Measurements from ENCODE around the gene SLC38A10.
A peak's percentile ranks its signal among the peaks of the same experiment; 100 is the strongest.

The SLC38A10 gene

DNA sequence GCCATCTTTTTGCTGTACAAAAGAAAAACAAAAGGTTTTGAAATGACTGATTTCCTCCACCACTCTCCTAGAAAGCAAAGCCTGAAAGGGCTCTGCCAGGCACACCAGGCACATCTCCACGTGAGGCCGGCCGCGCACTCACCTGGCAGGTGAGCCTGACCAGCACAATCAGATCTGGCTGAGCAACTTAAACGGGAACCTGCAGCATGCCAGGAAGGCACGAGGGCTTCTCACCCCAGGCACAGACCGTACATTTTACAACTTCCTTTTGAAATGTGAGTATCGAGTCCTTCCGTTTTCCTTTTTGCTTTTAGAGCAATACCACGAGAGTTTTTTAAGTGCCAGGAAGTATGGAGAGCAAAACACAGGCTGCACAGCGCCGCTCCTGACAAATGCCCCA lies 22.5 kb downstream of the SLC38A10 start:
- no peaks in the 10 kb centered on the region for H3K27me3 Mint-ChIP-seq
- no peaks in the 10 kb centered on the region for H3K9me3 Mint-ChIP-seq
- no peak overlapping the region for H3K4me3 Mint-ChIP-seq
- DNase-seq = no peak
- peak overlapping the region; percentile 13 for H3K27ac Mint-ChIP-seq
- peaks cover 4% of the 10 kb centered on the region for H3K4me1 Mint-ChIP-seq (ENCODE audit: low read depth)
- peaks cover 93% of the 10 kb centered on the region for H3K36me3 Mint-ChIP-seq (ENCODE audit: low read depth)

DNA sequence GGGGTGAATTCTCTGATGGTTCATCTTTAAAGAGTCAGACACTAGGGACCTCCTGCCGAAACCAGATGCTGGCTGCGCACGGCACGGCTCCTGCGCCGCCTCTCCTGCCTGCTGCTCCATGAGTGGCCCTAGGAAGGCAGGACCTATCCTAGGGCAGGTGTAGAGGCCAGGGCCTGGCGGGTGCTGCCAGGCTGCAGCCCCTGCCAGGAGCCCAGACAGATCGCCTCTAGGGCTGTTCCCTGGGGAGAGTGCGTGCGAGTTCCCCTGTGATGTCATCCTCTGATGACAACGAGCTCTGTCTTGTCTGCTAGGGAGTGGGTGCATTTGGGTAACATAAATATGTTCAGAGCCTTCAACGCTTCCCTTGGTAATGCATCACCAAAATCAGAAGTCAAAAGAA lies 23.9 kb downstream of the SLC38A10 start:
- Mint-ChIP-seq H3K9me3 (no peaks in the 10 kb centered on the region), H3K4me3 (no peak overlapping the region), H3K4me1 (ENCODE audit: low read depth) (peaks cover 6% of the 10 kb centered on the region), H3K27ac (no peak overlapping the region), H3K27me3 (no peaks in the 10 kb centered on the region), H3K36me3 (ENCODE audit: low read depth) (peaks cover 90% of the 10 kb centered on the region)
- no peak for DNase-seq

DNA sequence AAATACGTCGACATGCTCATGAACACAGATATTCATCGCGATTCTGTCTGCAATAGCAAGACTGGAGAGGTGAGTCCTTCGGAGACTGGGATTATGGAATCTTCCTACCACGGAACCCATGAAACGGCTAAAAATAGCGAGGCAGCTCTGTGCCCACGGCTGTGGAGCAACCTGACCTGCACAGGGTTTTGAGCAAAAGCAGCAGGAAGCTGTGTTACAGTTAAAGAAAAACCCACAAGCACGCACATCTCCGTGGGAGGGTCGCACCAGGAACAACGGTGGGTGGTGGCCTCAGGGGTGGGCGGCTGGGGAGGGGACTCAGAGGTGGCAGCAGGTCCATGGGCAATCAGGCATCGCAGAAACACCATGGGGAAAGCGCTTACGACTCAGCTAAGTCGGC lies 24.8 kb downstream of the SLC38A10 start:
- Mint-ChIP-seq H3K27me3 (no peaks in the 10 kb centered on the region), H3K9me3 (no peaks in the 10 kb centered on the region), H3K4me1 (ENCODE audit: low read depth) (peaks cover 6% of the 10 kb centered on the region), H3K36me3 (ENCODE audit: low read depth) (peaks cover 92% of the 10 kb centered on the region), H3K27ac (no peak overlapping the region), H3K4me3 (no peak overlapping the region)
- no peak for DNase-seq

DNA sequence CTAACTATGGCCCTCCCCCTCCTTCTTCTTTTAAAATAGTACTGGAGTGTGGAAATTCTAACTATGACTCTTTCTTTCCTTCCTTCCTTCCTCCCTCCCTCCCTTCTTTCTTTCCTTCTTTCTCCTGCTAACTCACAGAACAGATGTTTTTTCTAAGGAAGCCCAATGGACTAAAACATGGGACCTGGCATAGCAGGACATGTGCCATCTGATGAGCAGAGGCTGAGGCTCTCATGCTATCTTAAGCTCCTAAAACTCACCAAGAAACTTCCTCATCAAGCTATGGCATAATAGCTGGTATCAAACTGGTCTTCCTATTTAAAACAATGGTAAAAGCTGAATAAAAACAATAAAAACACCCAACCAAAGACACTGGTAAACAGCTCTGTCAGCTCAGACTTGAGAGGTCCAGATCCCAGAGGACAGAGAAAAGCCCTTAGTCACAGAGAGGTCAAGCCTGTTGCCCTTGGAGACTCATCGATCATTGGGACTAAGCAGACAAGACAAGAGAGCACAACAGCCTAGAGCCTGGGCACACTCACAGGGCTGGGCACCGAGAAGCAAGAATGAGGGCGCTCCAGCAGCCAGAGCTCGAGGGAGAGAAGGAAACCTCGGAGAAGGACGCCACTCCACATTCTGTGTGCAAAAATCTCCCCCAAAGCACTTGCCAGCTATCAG lies 27.6 kb downstream of the SLC38A10 start:
- peaks cover 3% of the 10 kb centered on the region for H3K4me1 Mint-ChIP-seq (ENCODE audit: low read depth)
- peaks cover 90% of the 10 kb centered on the region for H3K36me3 Mint-ChIP-seq (ENCODE audit: low read depth)

DNA sequence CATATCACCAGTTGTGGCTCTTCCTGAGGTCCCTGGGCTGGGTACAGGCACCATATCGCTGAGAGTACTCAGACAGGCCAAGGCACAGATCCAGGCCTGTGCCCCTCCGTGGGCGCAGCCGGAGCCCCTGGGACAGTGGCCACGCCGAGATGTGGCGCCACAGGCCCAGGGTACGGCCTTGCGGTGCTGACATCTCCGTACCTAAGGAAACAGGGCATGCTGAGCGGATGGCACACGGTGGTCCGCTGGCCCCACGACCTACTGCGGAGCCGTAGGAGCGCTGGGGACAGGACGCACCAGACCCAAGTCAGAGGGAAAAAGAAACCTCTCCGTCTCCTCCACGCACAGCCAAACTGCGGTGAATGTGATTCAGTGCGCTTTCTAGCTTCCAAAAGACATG lies 29.5 kb downstream of the SLC38A10 start:
- Mint-ChIP-seq H3K36me3 (ENCODE audit: low read depth) (peaks cover 88% of the 10 kb centered on the region), H3K27ac (no peak overlapping the region), H3K9me3 (no peaks in the 10 kb centered on the region), H3K4me1 (ENCODE audit: low read depth) (peaks cover 3% of the 10 kb centered on the region), H3K27me3 (no peaks in the 10 kb centered on the region), H3K4me3 (no peak overlapping the region)
- DNase-seq = no peak

More for the DNA sequence above, 27.6 kb downstream of the SLC38A10 start:
- no peaks in the 10 kb centered on the region for H3K9me3 Mint-ChIP-seq
- H3K4me3 Mint-ChIP-seq = no peak overlapping the region
- DNase-seq = no peak
- no peaks in the 10 kb centered on the region for H3K27me3 Mint-ChIP-seq
- H3K27ac Mint-ChIP-seq = peak overlapping the region; percentile 65

DNA sequence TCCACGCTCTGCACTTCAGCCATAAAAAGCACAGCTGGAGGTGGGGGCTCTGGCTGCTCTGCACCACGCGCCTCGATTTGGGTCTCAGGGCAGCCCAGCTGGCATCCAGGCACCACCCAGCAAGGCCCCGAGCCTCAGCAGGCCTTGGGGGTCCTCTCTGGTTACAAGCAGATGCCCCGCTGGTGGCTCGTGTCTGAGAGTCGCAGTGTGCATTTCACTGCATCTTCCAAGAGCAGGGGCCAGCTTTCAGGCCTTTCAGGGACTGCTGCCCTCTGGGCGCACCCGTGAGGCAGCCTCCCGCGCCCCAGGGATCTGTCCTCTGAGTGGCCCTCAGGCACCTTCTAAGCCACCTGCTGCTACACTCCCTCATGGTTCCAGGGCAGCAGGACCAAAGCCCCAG lies 30.5 kb downstream of the SLC38A10 start:
- Mint-ChIP-seq H3K4me3 (no peak overlapping the region), H3K9me3 (no peaks in the 10 kb centered on the region), H3K27me3 (no peaks in the 10 kb centered on the region), H3K4me1 (ENCODE audit: low read depth) (peaks cover 3% of the 10 kb centered on the region), H3K27ac (no peak overlapping the region), H3K36me3 (ENCODE audit: low read depth) (peaks cover 89% of the 10 kb centered on the region)
- no peak for DNase-seq

DNA sequence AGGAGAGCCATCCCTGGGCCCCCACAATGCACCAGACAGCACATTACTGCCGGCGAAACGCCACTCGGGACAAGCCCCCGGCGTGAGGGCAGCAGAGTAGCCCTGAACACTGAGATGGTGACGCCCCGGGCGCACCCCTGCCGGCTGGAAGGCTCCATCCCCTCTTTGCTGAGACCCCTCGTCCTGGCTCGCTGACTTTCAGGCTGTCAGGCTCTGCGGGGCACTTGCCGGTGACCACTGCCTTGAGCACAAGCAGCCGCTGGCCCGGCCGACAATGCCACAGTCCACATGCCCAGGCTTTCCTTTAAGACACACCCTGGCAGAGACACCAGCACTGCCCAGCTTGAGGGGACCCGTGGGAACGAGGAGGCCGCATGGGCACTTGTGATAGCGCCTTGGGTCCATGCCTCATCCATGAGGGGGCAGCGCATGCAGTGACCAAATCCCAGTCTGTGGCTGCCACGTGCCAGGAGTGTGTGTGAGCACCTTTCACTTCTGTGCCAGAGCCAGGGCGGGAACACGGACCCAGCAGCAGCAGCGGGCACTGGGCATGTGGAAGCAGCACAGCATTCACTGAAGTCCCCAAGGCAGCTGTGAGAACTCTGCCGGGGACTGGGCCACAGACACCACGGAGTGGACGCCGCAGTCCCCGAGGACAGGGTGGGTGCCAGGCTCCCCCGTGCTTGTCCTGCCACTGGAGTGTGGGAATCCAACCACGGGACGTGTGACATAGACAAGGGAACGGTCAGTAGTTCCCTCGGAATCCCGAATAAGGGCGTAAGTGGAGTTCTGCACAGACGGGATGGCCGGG lies 31.5 kb downstream of the SLC38A10 start:
- H3K27me3 Mint-ChIP-seq = no peaks in the 10 kb centered on the region
- peaks cover 3% of the 10 kb centered on the region for H3K4me1 Mint-ChIP-seq (ENCODE audit: low read depth)
- H3K9me3 Mint-ChIP-seq = no peaks in the 10 kb centered on the region
- no peak overlapping the region for H3K27ac Mint-ChIP-seq
- DNase-seq = no peak
- no peak overlapping the region for H3K4me3 Mint-ChIP-seq
- peaks cover 88% of the 10 kb centered on the region for H3K36me3 Mint-ChIP-seq (ENCODE audit: low read depth)

DNA sequence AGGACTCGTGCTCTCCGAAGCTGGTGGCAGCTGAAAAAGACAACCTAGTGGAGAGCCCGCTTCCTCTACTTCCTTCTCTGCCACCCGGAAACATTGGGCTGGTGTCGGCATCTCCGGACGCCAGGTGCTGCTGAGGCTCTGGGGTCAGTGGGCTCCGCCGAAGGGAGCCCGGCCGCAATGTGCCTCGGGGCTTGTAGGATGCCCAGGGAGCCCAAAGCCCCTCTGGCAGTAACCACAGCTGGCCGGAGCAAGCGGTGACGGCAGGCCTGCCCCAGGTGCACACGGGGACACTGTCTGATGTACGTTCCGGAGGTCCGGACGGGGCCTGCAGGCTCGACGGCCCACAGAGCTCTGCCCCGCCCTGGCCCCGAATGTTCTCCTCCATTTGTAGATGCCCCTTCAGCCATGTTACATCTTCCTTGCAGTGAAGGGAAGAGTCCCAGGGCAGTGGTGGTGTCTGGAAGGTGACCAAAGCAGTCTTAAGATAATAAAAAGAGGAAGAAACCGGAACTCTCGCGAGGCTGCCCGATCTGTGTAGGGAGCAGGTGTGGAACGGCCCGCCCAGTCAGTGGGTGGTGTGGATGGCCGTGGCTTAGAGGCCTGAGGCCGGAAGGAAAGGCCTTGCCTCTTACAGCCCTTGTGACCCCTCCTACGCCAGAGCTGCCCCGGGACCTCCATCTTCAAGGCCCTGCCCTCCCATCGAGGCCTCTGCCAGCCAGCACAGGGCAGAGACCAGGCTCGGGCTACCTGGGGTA lies 33.3 kb downstream of the SLC38A10 start:
- Mint-ChIP-seq H3K27me3 (no peaks in the 10 kb centered on the region), H3K36me3 (ENCODE audit: low read depth) (peaks cover 89% of the 10 kb centered on the region), H3K27ac (no peak overlapping the region), H3K4me3 (no peak overlapping the region), H3K4me1 (ENCODE audit: low read depth) (no peaks in the 10 kb centered on the region), H3K9me3 (no peaks in the 10 kb centered on the region)
- DNase-seq = no peak

DNA sequence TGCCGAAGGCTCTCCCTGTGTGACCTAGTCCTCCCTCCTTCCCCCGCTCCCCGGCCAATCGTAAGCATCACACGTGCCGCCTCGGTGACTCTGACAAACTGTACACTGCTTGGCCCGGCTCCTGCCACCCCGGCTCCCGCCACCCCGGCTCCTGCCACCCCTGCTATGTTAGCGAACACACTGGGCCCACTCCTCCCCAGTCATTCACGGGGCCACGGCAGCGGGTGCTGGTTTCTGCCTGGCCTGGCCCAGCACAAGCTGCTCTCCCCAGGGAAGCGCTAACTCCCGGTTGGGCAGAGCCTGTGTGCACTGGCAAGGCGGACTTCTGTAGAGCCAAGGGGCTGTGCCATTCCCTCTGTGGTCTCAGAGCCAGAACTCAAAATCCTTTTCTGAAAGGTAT lies 34.0 kb downstream of the SLC38A10 start:
- no peak overlapping the region for H3K27ac Mint-ChIP-seq
- H3K4me3 Mint-ChIP-seq = no peak overlapping the region
- no peaks in the 10 kb centered on the region for H3K27me3 Mint-ChIP-seq
- no peaks in the 10 kb centered on the region for H3K4me1 Mint-ChIP-seq (ENCODE audit: low read depth)
- no peaks in the 10 kb centered on the region for H3K9me3 Mint-ChIP-seq
- H3K36me3 Mint-ChIP-seq (ENCODE audit: low read depth) = peaks cover 89% of the 10 kb centered on the region
- no peak for DNase-seq

DNA sequence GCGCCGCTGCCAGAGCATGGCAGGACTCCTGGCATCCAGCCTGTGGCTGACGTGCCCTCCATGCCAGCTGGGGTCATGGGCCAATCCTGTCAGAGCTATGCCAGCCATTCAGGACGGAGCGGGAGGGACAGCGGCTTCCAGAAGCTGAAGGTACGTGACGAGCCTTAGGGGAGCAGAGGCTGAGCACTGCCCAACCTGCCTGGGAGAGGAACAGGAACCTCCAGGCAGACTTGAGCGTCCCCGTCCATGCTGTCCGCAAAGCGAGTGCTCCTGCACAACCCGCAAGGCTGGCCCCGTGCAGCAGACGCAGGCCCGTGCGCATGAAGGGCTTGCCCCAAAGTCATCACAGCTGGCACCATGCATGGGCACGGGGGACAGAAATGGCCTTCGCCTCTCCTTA lies 34.5 kb downstream of the SLC38A10 start:
- DNase-seq = no peak
- H3K9me3 Mint-ChIP-seq = no peaks in the 10 kb centered on the region
- no peaks in the 10 kb centered on the region for H3K4me1 Mint-ChIP-seq (ENCODE audit: low read depth)
- no peak overlapping the region for H3K27ac Mint-ChIP-seq
- H3K27me3 Mint-ChIP-seq = no peaks in the 10 kb centered on the region
- H3K36me3 Mint-ChIP-seq (ENCODE audit: low read depth) = peaks cover 86% of the 10 kb centered on the region
- no peak overlapping the region for H3K4me3 Mint-ChIP-seq

DNA sequence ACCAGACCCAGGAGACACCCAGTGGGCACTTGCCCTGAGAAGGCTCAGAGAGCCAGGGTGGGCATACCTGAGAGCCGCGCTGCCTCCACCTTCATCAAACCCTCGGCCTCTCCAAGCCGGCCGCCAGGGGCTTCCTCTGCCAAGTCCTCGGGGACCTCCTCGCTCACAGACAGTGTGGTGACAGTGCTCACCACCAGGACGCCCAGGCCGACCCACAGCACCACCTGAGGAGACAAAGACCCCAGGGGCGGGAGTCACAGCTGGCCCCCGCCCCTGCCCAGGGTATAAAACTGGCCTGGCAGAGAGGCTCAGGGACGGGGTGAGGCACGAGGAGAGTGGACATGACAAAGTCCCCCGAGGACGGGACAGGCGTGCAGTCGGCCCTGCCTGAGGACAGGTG lies 34.9 kb downstream of the SLC38A10 start:
- no peaks in the 10 kb centered on the region for H3K9me3 Mint-ChIP-seq
- H3K4me1 Mint-ChIP-seq (ENCODE audit: low read depth) = no peaks in the 10 kb centered on the region
- no peak overlapping the region for H3K27ac Mint-ChIP-seq
- H3K36me3 Mint-ChIP-seq (ENCODE audit: low read depth) = peaks cover 86% of the 10 kb centered on the region
- no peak for DNase-seq
- no peak overlapping the region for H3K4me3 Mint-ChIP-seq
- no peaks in the 10 kb centered on the region for H3K27me3 Mint-ChIP-seq

DNA sequence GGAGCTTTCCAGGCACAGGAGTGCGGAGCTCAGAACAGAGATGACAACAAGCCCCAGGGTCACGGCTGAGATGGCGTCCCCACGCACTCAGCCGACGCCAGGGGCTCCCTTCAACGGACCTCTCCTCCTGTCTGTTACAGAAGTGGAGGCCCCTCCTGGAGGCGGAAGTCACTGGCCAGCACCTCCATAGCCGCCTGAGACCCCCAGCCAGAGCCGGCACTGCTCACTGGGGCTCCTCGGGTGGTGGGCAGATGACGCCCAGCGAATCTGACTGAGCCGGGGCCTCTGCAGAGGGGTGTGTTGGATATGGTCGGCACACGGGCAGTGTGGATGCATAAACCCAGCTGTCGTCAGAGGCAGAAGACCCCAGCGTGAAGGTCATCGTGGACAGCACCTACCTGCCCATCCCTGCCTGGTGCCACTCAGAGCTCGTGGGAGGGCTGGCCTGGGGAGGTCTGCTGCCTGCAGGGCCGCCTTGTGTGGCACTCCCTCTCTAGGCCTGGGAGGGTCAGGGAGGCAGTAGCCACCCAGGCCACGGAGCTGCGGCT lies 36.0 kb downstream of the SLC38A10 start:
- H3K4me1 Mint-ChIP-seq (ENCODE audit: low read depth) = no peaks in the 10 kb centered on the region
- no peak overlapping the region for H3K4me3 Mint-ChIP-seq
- H3K9me3 Mint-ChIP-seq = no peaks in the 10 kb centered on the region
- H3K27ac Mint-ChIP-seq = no peak overlapping the region
- no peaks in the 10 kb centered on the region for H3K27me3 Mint-ChIP-seq
- DNase-seq = no peak
- H3K36me3 Mint-ChIP-seq (ENCODE audit: low read depth) = peaks cover 81% of the 10 kb centered on the region

DNA sequence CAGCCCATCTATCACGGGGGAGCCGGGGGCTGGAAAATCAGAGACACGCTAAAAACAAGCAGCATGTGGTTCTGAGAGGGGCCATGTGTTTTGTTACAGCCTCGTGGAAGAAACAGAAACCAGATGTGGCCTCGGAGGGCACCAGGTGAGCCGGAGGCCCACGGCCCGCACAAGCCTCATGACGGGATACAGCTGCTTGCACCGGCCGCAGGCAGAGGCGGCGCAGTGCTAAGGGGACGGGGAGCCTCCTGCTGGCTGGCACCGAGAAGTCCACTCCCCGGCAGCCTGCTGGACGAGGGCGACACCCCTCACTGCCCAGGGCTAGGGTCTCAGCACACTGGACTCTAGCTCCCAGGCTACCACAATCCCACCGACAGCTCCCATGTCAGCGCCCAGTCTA lies 36.8 kb downstream of the SLC38A10 start:
- Mint-ChIP-seq H3K4me3 (no peak overlapping the region), H3K4me1 (ENCODE audit: low read depth) (no peaks in the 10 kb centered on the region), H3K27me3 (no peaks in the 10 kb centered on the region), H3K9me3 (no peaks in the 10 kb centered on the region), H3K27ac (no peak overlapping the region), H3K36me3 (ENCODE audit: low read depth) (peaks cover 72% of the 10 kb centered on the region)
- DNase-seq = no peak

DNA sequence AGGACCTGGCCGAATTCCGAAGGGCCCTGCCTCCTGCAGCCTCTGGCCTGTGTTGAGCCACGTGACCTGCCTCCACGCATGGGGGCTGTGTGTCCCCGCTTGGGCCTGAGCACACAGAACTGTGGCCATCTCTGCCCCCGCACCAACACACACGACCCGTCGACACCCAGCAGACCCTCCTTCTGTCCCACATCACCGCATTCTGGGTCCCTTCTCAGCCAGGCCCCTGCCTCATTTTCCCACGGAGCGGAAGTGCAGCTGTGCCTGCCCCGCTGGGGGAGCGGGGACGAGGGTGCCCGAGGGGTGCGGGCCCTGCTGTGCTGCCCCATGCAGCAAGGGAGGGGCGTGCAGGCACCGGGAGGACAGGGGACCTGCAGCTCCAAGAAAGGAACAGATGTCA lies 37.6 kb downstream of the SLC38A10 start:
- no peak for DNase-seq
- H3K27ac Mint-ChIP-seq = no peak overlapping the region
- H3K4me3 Mint-ChIP-seq = no peak overlapping the region
- peaks cover 71% of the 10 kb centered on the region for H3K36me3 Mint-ChIP-seq (ENCODE audit: low read depth)
- H3K9me3 Mint-ChIP-seq = no peaks in the 10 kb centered on the region
- H3K4me1 Mint-ChIP-seq (ENCODE audit: low read depth) = peaks cover 3% of the 10 kb centered on the region
- no peaks in the 10 kb centered on the region for H3K27me3 Mint-ChIP-seq

Measured in activated T-cell treated with anti-CD3 and anti-CD28 coated beads, Interleukin-2, amount 50 U/mL, for 24 hours (primary cell).